CD4-positive, alpha-beta T cell treated with Interleukin-15 for 4 hours (primary cell): ENCODE measurements around the gene RAB19.

ENCODE experiments used
- DNase-seq: peaks from one replicate; pipeline ENCODE4 v3.0.0-alpha.2; 2020; ENCODE audit warnings: low spot score

RAB19 gene, protein sequence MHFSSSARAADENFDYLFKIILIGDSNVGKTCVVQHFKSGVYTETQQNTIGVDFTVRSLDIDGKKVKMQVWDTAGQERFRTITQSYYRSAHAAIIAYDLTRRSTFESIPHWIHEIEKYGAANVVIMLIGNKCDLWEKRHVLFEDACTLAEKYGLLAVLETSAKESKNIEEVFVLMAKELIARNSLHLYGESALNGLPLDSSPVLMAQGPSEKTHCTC

DNA sequence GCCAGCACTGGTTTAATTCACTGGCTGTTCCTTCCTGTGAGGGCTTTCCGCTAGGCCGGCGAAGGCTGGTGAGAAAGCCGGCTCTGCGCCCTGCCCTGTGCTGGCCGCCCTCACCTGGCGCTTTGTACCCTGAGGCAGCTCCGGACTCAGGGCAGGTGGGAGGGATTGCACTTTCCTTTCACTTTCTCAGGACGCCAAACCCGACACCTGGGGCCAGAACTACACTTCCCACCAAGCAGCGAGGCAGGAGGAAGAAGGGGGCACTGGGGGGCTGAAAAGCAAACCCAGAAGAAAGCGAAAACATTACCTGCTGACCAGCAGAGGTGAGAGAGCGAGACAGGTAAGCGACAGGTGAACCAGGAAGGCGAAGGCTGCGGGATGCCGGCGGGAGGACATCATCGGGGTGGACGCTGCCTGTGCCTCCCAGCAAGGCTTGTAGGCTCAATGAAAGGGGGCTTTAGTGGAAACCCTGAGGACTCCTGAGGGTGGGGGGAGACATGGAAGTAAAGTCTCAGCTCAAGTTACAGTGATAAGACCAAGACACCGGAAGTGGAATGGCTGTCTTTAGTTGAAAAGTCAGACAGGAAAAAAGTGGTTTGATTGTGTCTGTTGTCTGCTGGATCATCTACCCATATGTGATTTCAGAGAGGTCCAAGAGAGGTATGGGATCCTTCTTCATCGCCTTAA, at the start of gene RAB19:
RAB19 (plus strand) TSS at position 181 of the 687 bp plus-strand sequence. CDS start 3,589 bp downstream, outside the sequence.
- DNase-seq, result peak; percentile 59

DNA sequence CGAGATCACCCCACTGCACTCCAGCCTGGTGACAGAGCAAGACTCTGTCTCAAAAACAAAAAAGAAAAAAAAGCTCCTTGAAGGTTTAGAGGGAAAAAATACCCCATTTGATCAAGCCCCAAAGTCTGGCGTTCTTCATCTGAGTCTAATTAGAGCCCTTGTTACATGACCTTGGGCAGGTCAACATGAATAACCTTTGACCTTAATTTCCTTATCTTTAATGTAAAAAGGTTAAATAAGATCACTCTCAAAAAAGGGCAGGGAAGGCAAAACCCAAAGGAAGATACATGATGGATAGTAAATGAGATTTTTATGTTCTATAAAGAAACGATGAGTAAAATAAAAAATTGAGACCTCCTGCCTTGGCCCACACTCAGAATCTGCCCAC, 45.8 kb upstream of the RAB19 start:
- no peak for DNase-seq

GRCh38 chr7:140358412-140359051, 45.3 kb upstream of the RAB19 start:
- DNase-seq, result peak; percentile 50

GRCh38 chr7:140360697-140361229, 43.1 kb upstream of the RAB19 start:
- DNase-seq, result no peak

GRCh38 chr7:140364819-140365218, 39.0 kb upstream of the RAB19 start:
- no peak for DNase-seq

DNA sequence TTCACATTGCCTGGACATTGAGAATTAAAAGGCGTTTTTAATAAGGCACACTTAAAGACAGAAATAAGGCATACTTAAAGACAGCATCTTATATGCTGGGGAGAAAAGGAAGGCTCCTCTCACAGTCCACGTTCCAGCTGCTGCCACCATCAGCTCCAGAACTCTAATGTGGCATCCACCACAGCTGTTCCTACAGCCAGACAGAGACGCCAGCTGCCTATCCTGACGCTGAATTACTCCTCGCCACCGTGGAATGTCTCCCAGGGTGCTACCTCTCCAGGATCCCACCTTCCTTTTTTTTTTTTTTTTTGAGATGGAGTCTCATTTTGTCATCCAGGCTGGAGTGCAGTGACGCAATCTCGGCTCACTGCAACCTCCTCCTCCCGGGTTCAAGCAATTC, 36.3 kb upstream of the RAB19 start:
- DNase-seq, result no peak

DNA sequence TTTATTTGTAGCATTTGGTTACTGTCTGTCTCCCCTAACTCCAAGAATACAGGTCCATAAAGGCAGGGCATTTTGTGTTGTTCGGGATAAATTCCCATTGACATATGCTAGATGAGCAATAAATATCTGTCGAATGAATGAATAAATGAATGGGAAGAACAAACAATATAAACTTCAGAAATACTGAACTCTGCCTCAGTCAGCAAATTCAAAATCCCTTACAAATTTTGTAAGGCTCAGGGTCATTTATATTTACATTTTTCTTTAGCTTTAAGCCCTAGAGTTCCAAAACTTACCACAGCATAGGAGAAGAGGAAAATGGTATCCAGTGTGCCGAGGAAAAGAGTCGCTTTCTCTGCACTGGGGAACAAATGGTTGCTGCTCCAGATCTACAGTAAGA, 34.6 kb upstream of the RAB19 start:
- no peak for DNase-seq

GRCh38 chr7:140375323-140375722, 28.5 kb upstream of the RAB19 start:
- DNase-seq, result no peak

DNA sequence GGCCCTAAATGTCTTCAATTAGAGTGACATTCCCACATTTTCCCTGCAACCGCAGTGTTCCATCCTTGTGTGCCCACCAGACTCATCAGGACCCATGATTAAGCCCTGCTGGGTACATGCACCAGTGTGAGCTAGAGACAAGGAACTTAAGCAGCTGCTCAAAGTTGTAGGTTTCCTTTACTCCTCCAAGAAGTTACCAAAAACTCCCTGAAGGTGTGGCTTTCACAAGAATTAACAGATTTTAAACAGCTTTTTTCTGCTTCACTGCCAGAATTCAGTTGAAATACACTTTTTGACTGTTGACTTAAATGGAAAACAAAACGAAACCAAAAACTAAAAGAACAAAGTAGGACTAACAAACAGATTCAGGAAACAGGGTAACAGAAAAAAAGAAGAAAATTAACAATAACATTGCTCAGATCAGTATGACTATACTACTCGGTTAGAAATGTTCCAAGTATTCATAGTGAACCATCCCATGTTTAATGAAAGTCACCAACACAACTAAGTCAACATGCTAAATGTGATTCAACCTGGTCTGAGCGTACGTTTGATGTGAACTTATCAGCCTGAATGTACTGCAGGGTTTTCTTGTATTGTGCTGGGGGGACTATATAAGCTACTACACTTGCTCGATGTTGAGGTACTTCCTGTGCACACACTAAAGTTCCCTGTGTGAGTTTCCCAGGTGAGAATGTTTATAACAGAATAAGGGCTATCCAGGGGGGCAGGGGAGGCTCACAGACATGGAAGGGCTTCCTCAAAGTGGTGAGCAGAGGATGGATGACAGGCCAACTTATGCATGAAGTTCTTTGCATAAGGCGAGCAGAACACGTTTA, 27.7 kb upstream of the RAB19 start:
- DNase-seq, result peak; percentile 76

DNA sequence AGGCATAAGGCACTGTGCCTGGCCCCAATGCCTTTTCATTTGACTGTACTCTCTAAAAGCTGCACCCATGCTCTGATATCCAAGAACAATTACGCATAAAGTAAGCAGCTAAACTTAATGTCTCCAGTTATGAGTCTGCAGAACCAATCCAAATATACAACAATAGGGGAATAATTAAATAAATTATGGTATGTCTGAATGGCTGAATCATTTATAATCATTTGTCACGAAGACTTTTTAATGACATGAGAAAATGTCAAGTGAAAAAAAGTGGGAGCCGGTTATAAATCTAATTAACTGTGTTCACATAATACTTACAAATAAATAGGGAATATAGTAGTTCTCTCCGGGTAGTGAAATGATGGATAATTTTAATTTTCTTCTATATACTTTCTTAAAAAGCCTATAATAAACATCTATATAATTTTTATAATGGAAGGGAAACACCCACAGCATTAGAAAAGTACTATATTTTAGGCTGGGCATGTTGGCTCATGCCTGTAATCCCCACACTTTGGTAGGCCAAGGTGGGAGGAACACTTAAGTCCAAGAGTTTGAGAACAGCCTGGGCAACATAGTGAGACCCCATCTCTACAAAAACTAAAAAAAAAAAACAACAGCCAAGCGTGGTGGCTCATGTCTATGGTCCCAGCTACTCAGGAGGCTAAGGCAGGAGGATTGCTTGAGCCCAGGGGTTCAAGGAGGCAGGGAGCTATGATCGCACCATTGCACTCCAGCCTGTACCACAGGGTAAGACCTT, 19.7 kb upstream of the RAB19 start:
- DNase-seq, result no peak

DNA sequence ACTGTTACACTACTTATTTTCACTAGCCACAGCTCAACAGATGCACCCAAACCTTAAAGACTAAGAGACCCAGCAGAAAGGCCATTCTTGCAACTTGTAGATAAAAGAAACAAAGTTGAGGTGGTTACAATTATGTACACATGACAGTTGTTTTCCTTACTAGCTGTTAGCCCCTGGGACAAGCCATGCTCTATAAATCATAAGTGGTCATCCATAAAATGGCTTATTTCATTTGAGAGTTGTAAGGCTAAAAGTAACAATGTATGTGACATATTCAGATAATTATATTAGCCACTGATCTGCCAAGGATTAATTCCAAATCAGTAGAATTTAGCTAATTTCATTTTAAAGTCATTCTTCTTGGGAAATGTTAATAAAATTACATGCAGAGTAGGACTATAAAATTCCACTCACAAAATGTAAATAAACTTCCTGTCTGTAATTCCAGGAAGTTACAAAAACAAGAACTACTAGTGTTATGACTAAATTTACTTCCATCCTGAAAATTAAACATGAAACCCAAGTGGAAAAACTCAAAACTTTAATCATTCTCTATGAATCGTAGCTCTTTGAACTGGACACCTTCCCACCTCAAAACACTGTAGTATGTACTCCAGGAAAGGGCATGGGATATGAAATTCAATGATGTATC, 18.8 kb upstream of the RAB19 start:
- no peak for DNase-seq

- no peak for DNase-seq
Observed at GRCh38 chr7:140389445-140389844, 14.4 kb upstream of the RAB19 start.

DNA sequence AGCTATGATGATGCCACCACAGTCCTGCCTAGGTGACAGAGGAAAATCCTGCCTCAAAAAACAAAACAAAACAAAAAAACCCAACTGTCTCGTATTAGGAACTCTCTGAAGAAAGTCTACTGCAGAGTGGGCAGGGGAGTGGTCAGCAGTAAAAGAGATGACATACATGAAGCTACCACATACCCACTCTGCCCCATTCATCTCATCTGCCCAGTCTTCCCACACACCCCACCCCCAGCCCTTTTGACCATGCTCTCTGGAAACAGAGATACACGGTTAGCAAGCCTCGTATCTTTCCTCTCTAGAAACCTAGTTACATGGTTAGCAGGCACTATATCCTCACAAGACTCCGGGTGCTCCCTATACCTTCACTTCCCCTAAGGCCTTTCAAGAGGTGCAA, 13.8 kb upstream of the RAB19 start:
- no peak for DNase-seq

- no peak for DNase-seq
Observed at GRCh38 chr7:140390466-140391190, 13.2 kb upstream of the RAB19 start.

GRCh38 chr7:140391634-140392033, 12.2 kb upstream of the RAB19 start:
- no peak for DNase-seq

DNA sequence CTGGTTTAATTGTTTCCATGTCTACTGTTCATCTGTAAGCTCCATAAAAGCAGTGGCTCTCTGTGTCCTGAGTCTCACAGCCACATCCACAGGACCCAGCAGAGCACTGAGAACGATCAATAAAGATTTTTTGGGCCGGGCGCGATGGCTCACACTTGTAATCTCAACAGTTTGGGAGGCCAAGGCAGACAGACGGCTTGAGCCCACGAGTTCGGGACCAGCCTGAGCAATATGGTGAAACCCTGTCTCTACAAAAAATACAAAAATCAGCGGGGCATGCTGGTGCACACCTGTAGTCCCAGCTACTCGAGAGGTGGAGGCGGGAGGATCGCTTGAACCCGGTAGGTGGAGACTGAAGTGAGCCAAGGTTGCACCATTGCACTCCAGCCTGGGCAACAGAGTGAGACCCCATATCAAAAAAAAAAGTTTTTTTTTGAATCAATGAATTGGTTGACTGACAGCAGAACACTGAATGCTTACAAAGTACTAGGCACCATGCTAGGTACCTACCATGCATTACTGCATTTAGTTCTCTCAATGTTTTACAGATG, 10.0 kb upstream of the RAB19 start:
- DNase-seq, result no peak

DNA sequence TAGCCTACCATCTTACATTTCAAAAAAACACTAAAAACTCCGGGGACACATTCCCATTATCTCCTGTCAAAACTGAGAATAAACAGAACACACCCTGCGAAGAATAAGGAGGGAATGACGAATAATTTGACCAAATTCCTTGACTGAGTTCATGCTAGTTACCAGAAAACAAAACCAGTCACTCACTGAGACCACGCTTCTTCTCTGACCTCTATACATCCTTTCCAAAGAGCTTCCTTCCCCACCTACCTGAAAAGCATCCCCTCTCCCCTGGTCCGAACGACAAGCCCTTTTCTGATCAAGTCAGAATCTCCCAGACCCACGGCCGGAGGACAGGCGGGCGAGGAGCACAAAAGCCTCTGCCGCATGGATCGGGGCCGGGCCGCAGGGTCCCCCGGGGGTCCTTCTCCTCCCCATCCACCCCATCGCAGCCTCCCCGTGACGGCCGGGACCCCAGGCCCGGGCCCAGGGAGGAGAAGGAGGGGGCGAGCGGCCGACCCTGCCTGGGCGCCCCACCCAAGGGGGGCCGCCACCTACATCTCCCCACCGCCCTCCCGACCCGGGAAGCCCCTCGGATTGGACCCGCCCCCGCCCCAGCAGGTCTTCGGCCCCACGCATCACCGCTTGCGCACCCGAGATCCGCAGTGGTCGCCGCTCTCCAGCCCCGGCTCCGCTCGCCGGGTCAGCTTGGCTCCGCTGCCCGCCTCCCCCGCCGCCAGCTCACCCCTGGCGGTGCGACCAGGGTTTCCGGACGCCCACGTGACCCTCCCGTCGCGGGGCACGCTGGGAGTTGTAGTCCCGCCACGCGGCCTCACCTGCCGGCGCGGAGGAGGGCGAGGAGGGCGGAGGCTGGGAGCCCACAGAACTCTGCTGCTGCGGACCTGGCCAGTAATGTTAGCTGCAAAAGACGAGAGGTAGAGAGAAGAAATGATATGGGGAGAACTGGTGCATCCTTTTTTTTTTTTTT, 5.8 kb upstream of the RAB19 start, which contains the start of gene SLC37A3:
SLC37A3 (minus strand) TSS at position 747 of the 967 bp plus-strand sequence. CDS start 16,004 bp downstream, outside the sequence.
- peak; percentile 81 for DNase-seq

DNA sequence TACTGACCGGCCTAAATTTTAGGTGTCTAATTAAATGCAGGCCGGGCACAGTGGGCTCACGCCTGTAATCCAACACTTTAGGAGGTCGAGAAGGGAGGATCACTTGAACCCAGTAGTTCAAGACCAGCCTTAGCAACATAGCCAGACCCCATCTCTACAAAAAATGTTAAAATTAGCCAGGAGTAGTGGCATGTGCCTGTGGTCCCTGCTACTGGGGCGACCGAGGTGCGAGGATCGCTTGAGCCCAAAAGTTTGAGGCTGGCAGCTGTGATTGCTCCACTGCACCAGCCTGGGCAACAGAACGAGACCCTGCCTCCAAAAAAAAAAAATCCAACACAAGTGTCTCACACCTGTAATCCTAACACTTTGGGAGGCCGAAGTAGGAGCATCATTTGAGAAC, 5.0 kb upstream of the RAB19 start:
- DNase-seq, result no peak

GRCh38 chr7:140400381-140400780, 3.5 kb upstream of the RAB19 start:
- DNase-seq, result no peak
